Endothelial cell of umbilical vein (primary cell): ENCODE measurements around the gene ZNF346. TPM values are rescaled to one million over a fixed set of nuclear protein-coding genes. Genes with fewer than 3 reads are reported as not detected.

Experiments
- BruUV-seq: library from RNA; stranded (reverse); fragments of 400-500 nt; replicated peaks from 2 replicates; lab custom pipeline; 2021; lab: Mats Ljungman, UMichigan
- CTCF ChIA-PET: fragments of 300-600, 350-600 bp; sonication (Branson Sonifier 250); formaldehyde crosslinking; loops from one replicate; lab custom pipeline; 2021; ENCODE audit warnings: antibody characterized with exemption, inconsistent platforms; lab: Charles Lee
- POLR2A ChIA-PET: fragments of 300-600, 350-600 bp; sonication (Branson Sonifier 250); formaldehyde crosslinking; loops from one replicate; lab custom pipeline; 2021; ENCODE audit warnings: antibody characterized with exemption, inconsistent platforms; lab: Charles Lee
- DNase-seq: peaks from one replicate; pipeline ENCODE4 v3.0.0-alpha.2; 2011; ENCODE audit warnings: low read depth, low spot score
- FAIRE-seq: peaks from 2 replicates; lab custom pipeline; 2011; peaks lifted over from hg19 to GRCh38; lab: Jason Lieb, UNC
- H2AFZ ChIP-seq: 2 replicates; pipeline ENCODE4 v1.6.0; 2012; ENCODE audit warnings: low read depth, low read length, control low read depth, inconsistent platforms
- H3K27ac ChIP-seq: 2 replicates; pipeline ENCODE4 v1.5.1; 2011; ENCODE audit warnings: low read depth, mild to moderate bottlenecking, control low read depth, low read length, moderate library complexity; ENCODE audit not compliant: insufficient read depth
- H3K27me3 ChIP-seq, 2 experiments: 2 replicates each; pipeline versions ENCODE4 v1.6.0 to v1.6.1; 2011; ENCODE audit warnings: low read length in 2 of 2, mixed read lengths in 1 of 2; ENCODE audit not compliant: control insufficient read depth in 2 of 2, insufficient read depth in 2 of 2
- H3K36me3 ChIP-seq, 2 experiments: 2 replicates in 1 of 2; 3 replicates in 1 of 2; pipeline ENCODE4 v1.5.1; 2011; ENCODE audit warnings: low read length in 2 of 2, mild to moderate bottlenecking in 1 of 2, moderate library complexity in 1 of 2; ENCODE audit not compliant: control insufficient read depth in 2 of 2, insufficient read depth in 2 of 2; ENCODE audit errors: extremely low read depth in 1 of 2
- H3K4me1 ChIP-seq: 3 replicates; pipeline ENCODE4 v1.5.1; 2011; ENCODE audit warnings: mild to moderate bottlenecking, low read length; ENCODE audit not compliant: control insufficient read depth, insufficient read depth; ENCODE audit errors: extremely low read depth
- H3K4me2 ChIP-seq: 2 replicates; pipeline ENCODE4 v1.6.1; 2011; ENCODE audit warnings: low read length, control low read depth, mixed read lengths; ENCODE audit not compliant: insufficient read depth
- H3K4me3 ChIP-seq, 3 experiments: fragments of 200-600 bp in 1 of 3; sonication (generic), shearing (Covaris generic) in 1 of 3; replicated peaks in 1 of 3; 2 replicates each; pipeline ENCODE4 v1.5.1; 2011 to 2016; ENCODE audit warnings: control low read depth in 3 of 3, low read length in 3 of 3, mild to moderate bottlenecking in 2 of 3, inconsistent platforms in 1 of 3, low read depth in 1 of 3, moderate library complexity in 1 of 3; ENCODE audit not compliant: insufficient read depth in 1 of 3
- H3K79me2 ChIP-seq: 2 replicates; pipeline ENCODE4 v1.6.0; 2012; ENCODE audit warnings: low read length, inconsistent platforms; ENCODE audit not compliant: control insufficient read depth, insufficient read depth
- H3K9ac ChIP-seq: replicated peaks from 2 replicates; pipeline ENCODE3; 2011; ENCODE audit warnings: low read length, control low read depth; ENCODE audit not compliant: insufficient read depth; ENCODE audit errors: extremely low read depth
- H3K9me1 ChIP-seq: replicated peaks from 3 replicates; pipeline ENCODE4 v1.6.0; 2011; ENCODE audit warnings: mild to moderate bottlenecking, low read length; ENCODE audit not compliant: control insufficient read depth, insufficient read depth; ENCODE audit errors: extremely low read depth
- H3K9me3 ChIP-seq: replicated peaks from 2 replicates; pipeline ENCODE4 v1.5.1; 2012; ENCODE audit warnings: low read length, inconsistent platforms; ENCODE audit not compliant: control insufficient read depth, insufficient read depth
- H4K20me1 ChIP-seq: replicated peaks from 2 replicates; pipeline ENCODE3; 2011; ENCODE audit warnings: mild to moderate bottlenecking, low read length; ENCODE audit not compliant: control insufficient read depth, insufficient read depth; ENCODE audit errors: extremely low read depth
- EZH2 ChIP-seq: IDR thresholded peaks from 2 replicates; pipeline ENCODE4 v1.6.1; 2012; ENCODE audit warnings: borderline replicate concordance, low read depth, mild to moderate bottlenecking, moderate library complexity, low read length, inconsistent platforms; ENCODE audit not compliant: severe bottlenecking
- FOS ChIP-seq: IDR thresholded peaks from 2 replicates; pipeline ENCODE4 v1.6.1; 2011; ENCODE audit warnings: mild to moderate bottlenecking, low read length, moderate library complexity, borderline replicate concordance; ENCODE audit not compliant: insufficient read depth
- GATA2 ChIP-seq: IDR thresholded peaks from 2 replicates; pipeline ENCODE4 v1.7.0; 2011; ENCODE audit warnings: low read depth, mild to moderate bottlenecking, moderate library complexity, mixed read lengths, low read length; ENCODE audit not compliant: insufficient read length, insufficient read depth
- JUN ChIP-seq: IDR thresholded peaks from 2 replicates; pipeline ENCODE4 v1.6.1; 2011; ENCODE audit warnings: borderline replicate concordance, low read depth; ENCODE audit not compliant: insufficient read length, insufficient read depth
- MYC ChIP-seq: IDR thresholded peaks from one replicate; pipeline ENCODE4 v1.6.1; 2011; ENCODE audit warnings: mild to moderate bottlenecking, low read depth, low read length
- POLR2A ChIP-seq: IDR thresholded peaks from 2 replicates; pipeline ENCODE4 v1.6.1; 2012; ENCODE audit warnings: low read depth, mild to moderate bottlenecking, control low read depth, low read length
- POLR2AphosphoS5 ChIP-seq: IDR thresholded peaks from 2 replicates; pipeline ENCODE4 v1.6.1; 2012; ENCODE audit warnings: low read depth, mild to moderate bottlenecking, control low read depth, low read length, moderate library complexity; ENCODE audit not compliant: insufficient read depth
- dilution Hi-C: fragments of 300-500 bp; cut with MboI; formaldehyde crosslinking; loops from one replicate; pipeline ENCODE4 v1.15.0; 2019; ENCODE audit warnings: low sequenced_read_pairs; ENCODE audit not compliant: extremely low pct_ligation_motif_present
- intact Hi-C: fragments of 100-400 bp; cut with micrococcal nuclease; formaldehyde crosslinking; loops from one replicate; pipeline ENCODE4 v1.10.0; 2022
- polyA plus RNA-seq, 4 experiments: library from polyadenylated mRNA; depleted of rRNA in 3 of 4; stranded (reverse) in 3 of 4; unstranded in 1 of 4; fragments of >200 nt; gene quantifications; 2 replicates each; pipeline versions ENCODE4 v1.2.1 to v1.2.3, GENCODE V29; 2011 to 2012; ENCODE audit warnings: missing spikeins in 1 of 4
- total RNA-seq: library from RNA; stranded (reverse); gene quantifications from 2 replicates; pipeline ENCODE4 v1.2.3, GENCODE V29; 2021
- TF ChIP-seq, protein P1 (sequence below), 2 donors: IDR thresholded peaks; 1 replicate in 1 of 2; 2 replicates in 1 of 2; pipeline ENCODE4 v1.5.1; 2011; ENCODE audit warnings: low read length in 2 of 2, mild to moderate bottlenecking in 2 of 2, moderate library complexity in 2 of 2, control low read depth in 1 of 2, inconsistent platforms in 1 of 2, low read depth in 1 of 2; ENCODE audit not compliant: insufficient read depth in 1 of 2; ENCODE audit errors: extremely low read depth in 1 of 2
- TF ChIP-seq, protein P2 (sequence below): IDR thresholded peaks from 2 replicates; pipeline ENCODE4 v1.6.1; 2011; ENCODE audit not compliant: insufficient read depth, insufficient read length

ZNF346 gene
- total and polyA plus RNA-seq, 2 donors (not counting 3 experiments of a cell fraction or from before 2014, with no cell fraction given), result 25.3 to 35.2 TPM

DNA sequence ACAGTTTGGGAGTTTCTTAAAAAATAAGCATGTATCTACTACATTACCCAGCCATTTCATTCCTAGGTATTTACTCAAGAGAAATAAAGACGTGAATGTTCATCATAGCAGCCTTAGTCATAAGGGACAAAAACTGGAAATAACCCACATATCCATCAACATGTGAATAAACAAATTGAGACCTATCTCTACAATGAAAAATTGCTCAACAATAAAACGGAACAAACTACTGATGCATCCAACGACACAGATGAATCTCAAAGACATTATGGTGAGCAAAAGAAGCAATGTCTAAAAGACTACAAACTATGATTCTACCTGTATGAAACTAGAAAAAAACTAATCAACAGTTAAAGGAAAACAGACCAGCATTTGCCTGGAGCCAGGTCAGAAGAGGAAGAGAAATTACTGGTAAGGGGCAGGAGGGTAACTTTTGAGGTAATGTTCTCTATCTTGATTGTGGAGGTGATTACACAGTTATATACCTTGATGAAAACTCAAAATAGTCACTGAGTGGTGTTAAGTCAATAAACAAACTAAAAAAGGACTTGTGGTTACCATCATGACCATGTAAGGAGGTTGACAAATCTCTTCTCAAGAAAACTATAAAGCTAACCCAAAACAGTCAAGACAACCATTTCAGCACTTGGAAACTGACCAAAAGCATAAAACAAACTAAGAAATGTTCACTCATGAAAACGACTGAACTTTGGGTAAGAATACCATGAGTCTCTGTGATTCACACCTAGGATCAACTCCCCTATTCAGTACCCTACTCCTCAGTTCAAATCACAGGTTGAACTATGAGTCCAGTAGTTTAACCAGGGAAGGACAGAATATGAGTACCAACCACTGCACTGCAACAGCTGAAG, 26.4 kb upstream of the ZNF346 start:
- H3K9ac ChIP-seq, result peak overlapping the region; percentile 28
- H3K4me3 ChIP-seq, result no peak overlapping the region
- peaks cover 37% of the 10 kb centered on the region for H3K4me1 ChIP-seq
- BruUV-seq, result TSS peak; percentile 28
- H3K9me3 ChIP-seq, result no peaks in the 10 kb centered on the region
- no peaks in the 10 kb centered on the region for H3K36me3 ChIP-seq
- no peaks in the 10 kb centered on the region for H3K27me3 ChIP-seq
- DNase-seq, result peak; percentile 86
- dilution Hi-C loops (no loop called here), intact Hi-C loops (loop anchor here (10.0 kb wide), 1 partner anchor 461 kb away; the partner anchor contains the start of gene RNF44)
- ChIA-PET POLR2A (no interaction called here), CTCF (interaction anchor here (1.1 kb wide), 1 partner anchor 39 kb away, joined by 3 read pairs; no protein-coding TSS in a partner anchor)
- peak; percentile 38 for FAIRE-seq
- peak overlapping the region; percentile 57 for H3K4me2 ChIP-seq
- H3K27ac ChIP-seq, result peak overlapping the region; percentile 92
- H3K9me1 ChIP-seq, result no peaks in the 10 kb centered on the region
- H3K79me2 ChIP-seq, result peaks cover 88% of the 10 kb centered on the region
- no peaks in the 10 kb centered on the region for H4K20me1 ChIP-seq
- no peak overlapping the region for H2AFZ ChIP-seq
- no peak for TF ChIP-seq FOS
- TF ChIP-seq GATA2, result no peak
- no peak for TF ChIP-seq POLR2AphosphoS5
- no peak for TF ChIP-seq POLR2A
- TF ChIP-seq MYC, result no peak
- TF ChIP-seq, protein P1, sequence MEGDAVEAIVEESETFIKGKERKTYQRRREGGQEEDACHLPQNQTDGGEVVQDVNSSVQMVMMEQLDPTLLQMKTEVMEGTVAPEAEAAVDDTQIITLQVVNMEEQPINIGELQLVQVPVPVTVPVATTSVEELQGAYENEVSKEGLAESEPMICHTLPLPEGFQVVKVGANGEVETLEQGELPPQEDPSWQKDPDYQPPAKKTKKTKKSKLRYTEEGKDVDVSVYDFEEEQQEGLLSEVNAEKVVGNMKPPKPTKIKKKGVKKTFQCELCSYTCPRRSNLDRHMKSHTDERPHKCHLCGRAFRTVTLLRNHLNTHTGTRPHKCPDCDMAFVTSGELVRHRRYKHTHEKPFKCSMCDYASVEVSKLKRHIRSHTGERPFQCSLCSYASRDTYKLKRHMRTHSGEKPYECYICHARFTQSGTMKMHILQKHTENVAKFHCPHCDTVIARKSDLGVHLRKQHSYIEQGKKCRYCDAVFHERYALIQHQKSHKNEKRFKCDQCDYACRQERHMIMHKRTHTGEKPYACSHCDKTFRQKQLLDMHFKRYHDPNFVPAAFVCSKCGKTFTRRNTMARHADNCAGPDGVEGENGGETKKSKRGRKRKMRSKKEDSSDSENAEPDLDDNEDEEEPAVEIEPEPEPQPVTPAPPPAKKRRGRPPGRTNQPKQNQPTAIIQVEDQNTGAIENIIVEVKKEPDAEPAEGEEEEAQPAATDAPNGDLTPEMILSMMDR (IDR thresholded peaks at IDR 0.05; ENCODE audit: extremely low read depth in 1 of 2, insufficient read depth in 1 of 2, low read depth in 1 of 2, low read length in 2 of 2), result no peak
- no peak for TF ChIP-seq JUN
- TF ChIP-seq EZH2, result no peak
- TF ChIP-seq, protein P2, sequence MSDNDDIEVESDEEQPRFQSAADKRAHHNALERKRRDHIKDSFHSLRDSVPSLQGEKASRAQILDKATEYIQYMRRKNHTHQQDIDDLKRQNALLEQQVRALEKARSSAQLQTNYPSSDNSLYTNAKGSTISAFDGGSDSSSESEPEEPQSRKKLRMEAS, result no peak
